HG03095 (cell line): ENCODE data around the gene PDCD11.
"Not testable (repeated sequence)": the region's sequence is repeated elsewhere in the genome, so short reads cannot be mapped to it uniquely, and the experiment has no call there.

Experiments
- ATAC-seq: cut with Tn5 transposase; IDR thresholded peaks from one replicate; pipeline ENCODE4 v1.9.1; 2021; ENCODE audit warnings: moderate library complexity; ENCODE audit not compliant: unreplicated experiment

The PDCD11 gene

GRCh38 chr10:103396067-103396788, at the start of gene PDCD11, which contains the start of gene ATP5MK:
TSS of gene PDCD11 (plus strand) at chr10:103396626. CDS start at chr10:103398427, 1,801 bp downstream.
TSS of gene ATP5MK (minus strand) at chr10:103396475. CDS start at chr10:103392457, 4,018 bp downstream.
- ATAC-seq: peak; percentile 99

- ATAC-seq: no peak
Observed at GRCh38 chr10:103350175-103350516, 46.3 kb upstream of the PDCD11 start.

GRCh38 chr10:103350517-103351260, 45.7 kb upstream of the PDCD11 start, which contains the start of gene PCGF6:
TSS of gene PCGF6 (minus strand) at chr10:103351140. CDS start at chr10:103351066, 74 bp downstream.
- peak; percentile 80 for ATAC-seq

- ATAC-seq: no peak
Observed at GRCh38 chr10:103353281-103353680, 43.1 kb upstream of the PDCD11 start.

- ATAC-seq: not testable (repeated sequence)
Observed at GRCh38 chr10:103354567-103354966, 41.9 kb upstream of the PDCD11 start.

- ATAC-seq: no peak
Observed at GRCh38 chr10:103355906-103356599, 40.4 kb upstream of the PDCD11 start.

GRCh38 chr10:103359493-103359892, 36.9 kb upstream of the PDCD11 start:
- ATAC-seq: not testable (repeated sequence)

- ATAC-seq: not testable (repeated sequence)
Observed at GRCh38 chr10:103360791-103361190, 35.6 kb upstream of the PDCD11 start.

GRCh38 chr10:103367379-103367781, 29.0 kb upstream of the PDCD11 start:
- ATAC-seq: no peak

GRCh38 chr10:103367782-103368518, 28.5 kb upstream of the PDCD11 start, which contains the start of gene TAF5:
TSS of gene TAF5 (plus strand) at chr10:103367976. CDS start at chr10:103367990, 14 bp downstream.
- ATAC-seq: peak; percentile 41

- ATAC-seq: no peak
Observed at GRCh38 chr10:103373544-103373943, 22.9 kb upstream of the PDCD11 start.

- ATAC-seq: no peak
Observed at GRCh38 chr10:103374263-103374662, 22.2 kb upstream of the PDCD11 start.

- ATAC-seq: no peak
Observed at GRCh38 chr10:103382769-103383168, 13.7 kb upstream of the PDCD11 start.

- no peak for ATAC-seq
Observed at GRCh38 chr10:103394180-103394579, 2.2 kb upstream of the PDCD11 start.

GRCh38 chr10:103395754-103396066, 716 bp upstream of the PDCD11 start:
- no peak for ATAC-seq

GRCh38 chr10:103396789-103397087, 312 bp downstream of the PDCD11 start:
- ATAC-seq: no peak

GRCh38 chr10:103397191-103397825, 882 bp downstream of the PDCD11 start:
- no peak for ATAC-seq

GRCh38 chr10:103413564-103413963, 17.1 kb downstream of the PDCD11 start:
- ATAC-seq: no peak

GRCh38 chr10:103415581-103415980, 19.2 kb downstream of the PDCD11 start:
- ATAC-seq: no peak

GRCh38 chr10:103416436-103417147, 20.2 kb downstream of the PDCD11 start:
- ATAC-seq: no peak
